Stomach (tissue), 9 donors: ENCODE results near the gene EML4. TPM values are rescaled to one million over a fixed set of nuclear protein-coding genes. Genes with fewer than 3 reads are reported as not detected.

Experiments
- DNase-seq, 2 donors: peaks; one replicate each; pipeline versions ENCODE4 v3.0.0 to v3.0.0-alpha.2; 2013 to 2019
- H3K27ac ChIP-seq, 5 donors: fragments of 200-600 bp in 4 of 5; sonication (generic) in 4 of 5; one replicate each; pipeline ENCODE4 v1.5.1; 2013 to 2019; ENCODE audit warnings: mild to moderate bottlenecking in 1 of 5, moderate library complexity in 1 of 5
- H3K27me3 ChIP-seq, 3 donors: fragments of 200-600 bp; sonication (generic); one replicate each; pipeline ENCODE4 v1.5.1; 2017 to 2019; ENCODE audit warnings: mixed run types in 1 of 3
- H3K36me3 ChIP-seq, 4 donors: fragments of 200-600 bp; sonication (generic); 1 replicate in 3 of 4; 2 replicates in 1 of 4; pipeline ENCODE4 v1.5.1; 2016 to 2019
- H3K4me1 ChIP-seq, 4 donors: fragments of 200-600 bp; sonication (generic); one replicate each; pipeline ENCODE4 v1.5.1; 2016 to 2019
- H3K4me3 ChIP-seq, 4 donors: fragments of 200-600 bp; sonication (generic) in 3 of 4; one replicate each; pipeline ENCODE4 v1.5.1; 2016 to 2019; ENCODE audit warnings: mild to moderate bottlenecking in 1 of 4
- H3K9me3 ChIP-seq, 4 donors: fragments of 200-600 bp; sonication (generic); one replicate each; pipeline ENCODE4 v1.5.1; 2016 to 2019
- EP300 ChIP-seq: sonication (generic); formaldehyde crosslinking; IDR thresholded peaks from one replicate; pipeline ENCODE4 v1.6.1; 2017; ENCODE audit warnings: antibody characterized with exemption
- POLR2A ChIP-seq, 4 donors: fragments of 450-650 bp; IDR thresholded peaks; one replicate each; pipeline ENCODE4 v1.6.1; 2016; ENCODE audit warnings: antibody characterized with exemption in 4 of 4, control low read depth in 2 of 4, mild to moderate bottlenecking in 1 of 4, moderate library complexity in 1 of 4
- POLR2AphosphoS5 ChIP-seq, 3 donors: sonication (generic); formaldehyde crosslinking; IDR thresholded peaks; one replicate each; pipeline ENCODE4 v1.6.1; 2016; ENCODE audit warnings: antibody characterized with exemption in 3 of 3
- WGBS, 5 donors: extraction: QIAGEN DNeasy Blood & Tissue Kit in 3 of 5; methylation state at CpG; one replicate each; pipeline versions ENCODE4 v1.1.5 to v1.1.7; 2013 to 2018; 5-methylcytosine and 5-hydroxymethylcytosine counted together
- intact Hi-C: fragments of 100-400 bp; cut with DNase I; formaldehyde crosslinking; loops from one replicate; pipeline ENCODE4 v1.15.1; 2023; ENCODE audit warnings: low total_unique reads
- polyA plus RNA-seq, 3 donors: library from polyadenylated mRNA; stranded (reverse); fragments of 200-250 nt; gene quantifications; one replicate each; pipeline ENCODE4 v1.2.3, GENCODE V29; 2013
- total RNA-seq, 5 donors: library from RNA; depleted of rRNA; stranded (reverse); fragments of >200 nt; gene quantifications; one replicate each; pipeline versions ENCODE4 v1.1.0 to v1.2.3, GENCODE V29; 2014 to 2016
- TF ChIP-seq, protein P1 (sequence below), 7 experiments: fragments of 450-650 bp in 4 of 7; fragments of 200-600 bp in 3 of 7; sonication (generic) in 3 of 7; IDR thresholded peaks; one replicate each; pipeline ENCODE4 v1.5.1; 2016 to 2019; ENCODE audit warnings: antibody characterized with exemption in 7 of 7, control low read depth in 2 of 7, mild to moderate bottlenecking in 1 of 7
- donor health status: healthy with polysubstance abuse.
- donor health status: Bipolar disorder and iron deficiency.
- donor health status: healthy.

EML4 gene
- total and polyA plus RNA-seq, 8 donors = 10.2 to 292 (median 28.6) TPM

- no peak overlapping the region for H3K27ac ChIP-seq
- 81 to 90% (median 87%) methylated on average over 21 of the region's 21 CpGs for WGBS, 5 donors
- intact Hi-C loops = loop anchor here (10.0 kb wide), 1 partner anchor 245 kb away; no protein-coding TSS in a partner anchor
These were observed 170.2 kb downstream of the EML4 start for GRCh38 chr2:42339191-42339912.

DNA sequence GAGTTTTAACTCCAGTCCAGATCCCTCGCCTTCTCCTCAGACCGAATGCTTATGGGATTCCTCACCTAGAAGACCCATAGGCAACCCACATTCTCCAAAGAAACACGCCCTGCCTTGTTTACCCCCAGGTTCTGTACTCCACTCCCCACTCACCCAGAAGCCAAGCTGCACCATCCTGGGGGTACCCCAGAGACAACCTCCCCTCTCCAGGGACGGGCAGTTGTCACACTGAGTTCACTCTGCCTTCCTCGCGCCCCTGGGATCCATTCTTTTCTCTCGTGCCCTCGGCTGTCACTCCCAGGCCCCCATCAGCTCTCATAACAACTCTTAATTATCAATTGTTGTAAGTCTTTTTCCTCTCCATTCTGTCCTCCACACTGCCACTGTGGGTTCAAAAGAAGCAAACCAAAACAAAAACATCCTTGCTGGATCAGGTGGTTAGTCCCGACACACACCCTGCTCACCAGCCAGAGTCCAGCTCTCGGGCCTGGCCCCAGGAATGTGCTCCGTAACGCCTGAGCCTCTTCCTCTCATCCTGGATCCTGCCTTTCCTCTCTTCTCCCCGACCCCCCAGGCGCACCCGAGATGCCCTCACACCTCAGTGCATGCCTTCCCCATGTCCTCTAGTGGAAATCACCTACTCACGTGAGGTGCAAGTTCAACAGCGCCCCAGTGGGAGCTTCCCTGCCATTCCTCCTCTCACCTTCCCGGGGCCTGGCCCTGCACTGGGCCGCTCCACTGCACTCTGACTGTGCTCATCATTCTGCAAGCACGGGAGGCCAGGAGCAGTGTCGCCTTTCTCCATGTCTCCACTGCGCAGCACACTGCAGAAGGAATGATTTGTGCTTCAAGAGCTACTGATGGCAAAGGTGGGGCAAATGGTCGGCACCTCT, 171.1 kb downstream of the EML4 start:
- TF ChIP-seq, protein P1, sequence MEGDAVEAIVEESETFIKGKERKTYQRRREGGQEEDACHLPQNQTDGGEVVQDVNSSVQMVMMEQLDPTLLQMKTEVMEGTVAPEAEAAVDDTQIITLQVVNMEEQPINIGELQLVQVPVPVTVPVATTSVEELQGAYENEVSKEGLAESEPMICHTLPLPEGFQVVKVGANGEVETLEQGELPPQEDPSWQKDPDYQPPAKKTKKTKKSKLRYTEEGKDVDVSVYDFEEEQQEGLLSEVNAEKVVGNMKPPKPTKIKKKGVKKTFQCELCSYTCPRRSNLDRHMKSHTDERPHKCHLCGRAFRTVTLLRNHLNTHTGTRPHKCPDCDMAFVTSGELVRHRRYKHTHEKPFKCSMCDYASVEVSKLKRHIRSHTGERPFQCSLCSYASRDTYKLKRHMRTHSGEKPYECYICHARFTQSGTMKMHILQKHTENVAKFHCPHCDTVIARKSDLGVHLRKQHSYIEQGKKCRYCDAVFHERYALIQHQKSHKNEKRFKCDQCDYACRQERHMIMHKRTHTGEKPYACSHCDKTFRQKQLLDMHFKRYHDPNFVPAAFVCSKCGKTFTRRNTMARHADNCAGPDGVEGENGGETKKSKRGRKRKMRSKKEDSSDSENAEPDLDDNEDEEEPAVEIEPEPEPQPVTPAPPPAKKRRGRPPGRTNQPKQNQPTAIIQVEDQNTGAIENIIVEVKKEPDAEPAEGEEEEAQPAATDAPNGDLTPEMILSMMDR (IDR thresholded peaks at IDR 0.05) = no peak
- TF ChIP-seq EP300 (no peak), POLR2AphosphoS5 (IDR thresholded peaks at IDR 0.05) (no peak), POLR2A (IDR thresholded peaks at IDR 0.05) (no peak)
- H3K27ac ChIP-seq = no peak overlapping the region
- H3K4me3 ChIP-seq = no peak overlapping the region
- 85 to 97% (median 91%) methylated on average over 23 of the region's 23 CpGs for WGBS, 5 donors
- no peaks in the 10 kb centered on the region for H3K27me3 ChIP-seq
- peaks cover 8 to 26% (median 19%) of the 10 kb centered on the region in 4 donors for H3K4me1 ChIP-seq
- DNase-seq = no peak
- intact Hi-C loops = no loop called here
- peaks cover 11 to 69% (median 64%) of the 10 kb centered on the region in 4 donors for H3K36me3 ChIP-seq
- H3K9me3 ChIP-seq = no peaks in the 10 kb centered on the region

More at GRCh38 chr2:42339191-42339912, 170.2 kb downstream of the EML4 start:
- Histone ChIP-seq H3K4me3 (no peak overlapping the region), H3K4me1 (peaks cover 8 to 26% (median 19%) of the 10 kb centered on the region in 4 donors), H3K36me3 (peaks cover 15 to 69% (median 62%) of the 10 kb centered on the region in 4 donors), H3K27me3 (no peaks in the 10 kb centered on the region), H3K9me3 (no peaks in the 10 kb centered on the region)
- peak in 1 of 2 donors; percentile 31 for DNase-seq
- TF ChIP-seq, protein P1 (IDR thresholded peaks at IDR 0.05) = no peak

GRCh38 chr2:42340938-42341636, 171.9 kb downstream of the EML4 start:
- Histone ChIP-seq H3K4me3 (no peak overlapping the region), H3K27ac (peak overlapping the region in 1 of 5 donors; percentile 6), H3K9me3 (no peaks in the 10 kb centered on the region), H3K27me3 (no peaks in the 10 kb centered on the region), H3K4me1 (peaks cover 8 to 31% (median 22%) of the 10 kb centered on the region in 4 donors), H3K36me3 (peaks cover 5 to 69% (median 64%) of the 10 kb centered on the region in 4 donors)
- 90 to 93% (median 91%) methylated on average over 9 to 10 of the region's 10 CpGs for WGBS, 5 donors
- intact Hi-C loops = no loop called here
- no peak for DNase-seq
- TF ChIP-seq POLR2AphosphoS5 (IDR thresholded peaks at IDR 0.05) (no peak), EP300 (no peak), POLR2A (IDR thresholded peaks at IDR 0.05) (no peak)
- TF ChIP-seq, protein P1 (IDR thresholded peaks at IDR 0.05) = no peak
